Progenitor cell of endocrine pancreas (in vitro differentiated cells): ENCODE data around the gene HPCA. TPM values are rescaled to one million over a fixed set of nuclear protein-coding genes. Genes with fewer than 3 reads are reported as not detected.

ENCODE experiments used
- DNase-seq: peaks from one replicate; pipeline ENCODE4 v3.0.0; 2021; ENCODE audit warnings: low spot score; ENCODE audit not compliant: unreplicated experiment
- H3K27ac Mint-ChIP-seq: 2 replicates; pipeline ENCODE4 v1.8.0; 2021; ENCODE audit warnings: mild to moderate bottlenecking, moderate library complexity, mixed read lengths
- H3K27me3 Mint-ChIP-seq: 2 replicates; pipeline ENCODE4 v1.8.0; 2021; ENCODE audit warnings: mixed read lengths
- H3K36me3 Mint-ChIP-seq: 2 replicates; pipeline ENCODE4 v1.8.0; 2022; ENCODE audit warnings: mixed read lengths; ENCODE audit not compliant: insufficient read depth
- H3K4me1 Mint-ChIP-seq: 2 replicates; pipeline ENCODE4 v1.8.0; 2021; ENCODE audit warnings: low read depth, mixed read lengths
- H3K4me3 Mint-ChIP-seq: 2 replicates; pipeline ENCODE4 v1.8.0; 2021; ENCODE audit warnings: low read depth, mild to moderate bottlenecking, moderate library complexity, mixed read lengths
- H3K9me3 Mint-ChIP-seq: 2 replicates; pipeline ENCODE4 v1.8.0; 2021; ENCODE audit warnings: low read depth, mixed read lengths
- CTCF ChIP-seq: fragments of 200-600 bp; sonication (generic); IDR thresholded peaks from one replicate; pipeline ENCODE4 v1.5.0; 2021; ENCODE audit warnings: antibody characterized with exemption, mild to moderate bottlenecking; ENCODE audit not compliant: unreplicated experiment
- total RNA-seq: library from RNA; stranded (reverse); gene quantifications from 2 replicates; pipeline ENCODE4 v1.2.1, GENCODE V29; 2021

The HPCA gene
- total RNA-seq, 1 donor from 2014 or later: 0.96 TPM

GRCh38 chr1:32888134-32888533, 1.8 kb downstream of the HPCA start:
- Mint-ChIP-seq H3K4me1 (no peaks in the 10 kb centered on the region), H3K4me3 (no peak overlapping the region), H3K27ac (no peak overlapping the region), H3K27me3 (peaks cover 85% of the 10 kb centered on the region), H3K36me3 (no peaks in the 10 kb centered on the region), H3K9me3 (no peaks in the 10 kb centered on the region)
- DNase-seq: no peak
- no peak for TF ChIP-seq CTCF

- no peaks in the 10 kb centered on the region for H3K9me3 Mint-ChIP-seq
- peaks cover 84% of the 10 kb centered on the region for H3K27me3 Mint-ChIP-seq
- peaks cover 3% of the 10 kb centered on the region for H3K4me1 Mint-ChIP-seq
- no peak for TF ChIP-seq CTCF
- H3K36me3 Mint-ChIP-seq: no peaks in the 10 kb centered on the region
- no peak overlapping the region for H3K4me3 Mint-ChIP-seq
- DNase-seq: no peak
- H3K27ac Mint-ChIP-seq: no peak overlapping the region
Observed at GRCh38 chr1:32888677-32889420, 2.6 kb downstream of the HPCA start.

GRCh38 chr1:32889731-32890278, 3.5 kb downstream of the HPCA start:
- Mint-ChIP-seq H3K36me3 (no peaks in the 10 kb centered on the region), H3K4me1 (peaks cover 3% of the 10 kb centered on the region), H3K9me3 (no peaks in the 10 kb centered on the region), H3K4me3 (no peak overlapping the region), H3K27me3 (peaks cover 78% of the 10 kb centered on the region), H3K27ac (no peak overlapping the region)
- no peak for DNase-seq
- TF ChIP-seq CTCF: no peak

GRCh38 chr1:32890516-32891240, 4.4 kb downstream of the HPCA start:
- no peak for TF ChIP-seq CTCF
- H3K4me1 Mint-ChIP-seq: peaks cover 3% of the 10 kb centered on the region
- peaks cover 69% of the 10 kb centered on the region for H3K27me3 Mint-ChIP-seq
- no peak overlapping the region for H3K27ac Mint-ChIP-seq
- no peak overlapping the region for H3K4me3 Mint-ChIP-seq
- no peaks in the 10 kb centered on the region for H3K9me3 Mint-ChIP-seq
- no peak for DNase-seq
- no peaks in the 10 kb centered on the region for H3K36me3 Mint-ChIP-seq

- H3K9me3 Mint-ChIP-seq: no peaks in the 10 kb centered on the region
- no peaks in the 10 kb centered on the region for H3K36me3 Mint-ChIP-seq
- no peak overlapping the region for H3K4me3 Mint-ChIP-seq
- no peak for DNase-seq
- H3K4me1 Mint-ChIP-seq: peaks cover 3% of the 10 kb centered on the region
- H3K27ac Mint-ChIP-seq: no peak overlapping the region
- H3K27me3 Mint-ChIP-seq: peaks cover 70% of the 10 kb centered on the region
- TF ChIP-seq CTCF: no peak
Observed at GRCh38 chr1:32891241-32891570, 4.9 kb downstream of the HPCA start.
